COR-L47 (cell line): Measurements from ENCODE around the gene LEMD3.

Experiments used
- DNase-seq: peaks from one replicate; lab custom pipeline; 2025; lab: John Stamatoyannopoulos, UW

Gene LEMD3

DNA sequence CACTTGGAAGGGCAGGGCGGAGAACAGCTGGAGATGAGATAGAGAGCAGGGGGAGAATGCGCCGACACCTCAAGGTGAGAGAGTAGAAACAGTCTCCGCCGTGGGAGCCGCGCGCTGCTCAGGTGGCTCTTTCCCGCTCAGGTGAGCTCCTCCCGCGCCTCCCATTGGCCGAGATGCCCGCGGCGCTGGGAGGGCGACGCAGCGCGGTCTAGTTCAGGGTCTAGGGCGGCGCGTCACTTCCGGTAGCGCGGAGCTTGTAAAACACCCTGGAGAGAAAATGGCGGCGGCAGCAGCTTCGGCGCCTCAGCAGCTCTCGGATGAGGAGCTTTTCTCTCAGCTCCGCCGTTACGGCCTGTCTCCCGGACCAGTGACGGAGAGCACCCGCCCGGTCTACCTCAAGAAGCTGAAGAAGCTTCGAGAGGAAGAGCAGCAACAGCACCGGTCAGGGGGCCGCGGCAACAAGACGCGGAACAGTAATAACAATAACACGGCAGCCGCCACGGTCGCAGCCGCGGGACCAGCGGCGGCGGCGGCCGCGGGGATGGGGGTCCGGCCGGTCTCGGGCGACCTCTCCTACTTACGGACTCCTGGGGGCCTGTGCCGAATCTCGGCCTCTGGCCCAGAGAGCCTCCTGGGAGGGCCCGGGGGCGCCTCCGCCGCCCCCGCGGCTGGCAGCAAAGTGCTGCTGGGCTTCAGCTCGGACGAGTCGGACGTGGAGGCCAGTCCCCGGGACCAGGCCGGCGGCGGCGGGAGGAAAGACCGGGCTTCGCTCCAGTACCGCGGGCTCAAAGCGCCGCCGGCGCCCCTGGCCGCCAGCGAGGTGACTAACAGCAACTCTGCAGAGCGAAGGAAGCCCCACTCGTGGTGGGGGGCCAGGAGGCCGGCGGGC, at the start of gene LEMD3:
TSS of gene LEMD3 (plus strand) at position 264 of the 889 bp plus-strand sequence. CDS start at position 278, 14 bp downstream.
- peak; percentile 95 for DNase-seq

DNA sequence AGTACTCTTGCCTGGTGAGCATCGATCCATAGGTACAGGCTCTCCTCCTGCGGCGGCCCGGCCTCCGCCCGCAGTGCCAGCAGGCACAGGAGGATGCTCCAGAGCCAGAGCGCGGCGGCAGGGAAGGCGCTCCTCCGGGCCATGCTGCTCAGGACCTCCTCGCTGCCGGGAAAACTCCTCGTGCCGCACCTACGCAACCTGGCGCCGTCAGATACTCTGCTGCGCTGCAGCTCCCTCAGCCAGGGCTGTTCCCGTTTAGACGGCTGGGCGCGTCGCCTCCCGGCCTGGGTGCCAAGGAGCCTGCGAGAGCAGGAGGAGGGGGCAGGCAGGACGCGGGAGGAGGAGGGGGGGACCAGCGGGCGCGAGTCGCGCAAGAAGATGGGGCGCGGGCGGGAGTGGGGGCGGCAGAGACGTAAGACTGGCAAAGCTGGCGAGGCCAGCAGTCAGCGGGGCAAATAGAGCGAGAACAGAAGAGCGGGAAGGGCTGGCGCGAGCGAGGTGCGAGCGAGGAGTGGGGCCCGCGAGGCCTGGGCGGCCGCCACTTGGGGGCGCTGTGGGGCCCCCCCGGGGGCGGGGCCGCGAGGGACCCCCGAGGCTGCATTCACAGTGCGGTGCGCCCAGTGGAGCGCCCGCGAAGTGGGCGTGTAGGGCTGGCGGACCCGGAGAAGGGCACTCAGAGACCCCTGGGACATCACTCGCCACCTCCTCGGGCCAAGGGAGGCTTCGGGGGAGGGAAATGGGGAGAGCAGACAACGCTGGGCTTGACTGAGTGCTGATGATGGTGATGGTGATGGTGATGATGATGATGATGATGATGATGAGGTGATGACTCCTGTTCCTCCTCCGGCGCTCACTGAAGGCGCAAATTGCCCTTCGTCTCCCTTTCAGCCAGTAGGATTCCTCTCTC, 48.1 kb upstream of the LEMD3 start, which contains the start of gene WIF1:
TSS of gene WIF1 (minus strand) at position 257 of the 907 bp plus-strand sequence. CDS start at position 143, 114 bp downstream.
- DNase-seq = no peak

DNA sequence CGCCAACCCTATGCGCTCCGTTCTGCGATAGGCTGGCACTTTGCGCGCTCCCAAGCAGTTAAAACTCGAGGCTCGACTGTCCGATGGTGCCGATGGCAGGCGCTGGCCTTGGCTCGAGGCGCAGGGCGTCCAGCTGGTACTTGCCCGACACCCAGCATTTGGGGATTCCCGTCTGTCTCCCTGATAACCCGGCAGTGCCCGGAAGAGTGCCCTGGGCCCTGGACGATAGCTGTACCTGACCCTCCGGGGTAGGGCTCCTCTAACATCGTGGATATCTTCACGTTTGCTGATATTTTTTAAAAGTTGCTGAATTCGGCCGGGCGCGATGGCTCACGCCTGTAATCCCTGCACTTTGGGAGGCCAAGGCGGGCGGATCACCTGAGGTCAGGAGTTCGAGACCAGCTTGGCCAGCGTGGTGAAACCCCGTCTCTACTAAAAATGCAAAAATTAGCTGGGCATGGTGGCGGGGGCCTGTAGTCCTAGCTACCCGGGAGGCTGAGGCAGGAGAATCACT, 47.4 kb upstream of the LEMD3 start:
- DNase-seq = no peak

DNA sequence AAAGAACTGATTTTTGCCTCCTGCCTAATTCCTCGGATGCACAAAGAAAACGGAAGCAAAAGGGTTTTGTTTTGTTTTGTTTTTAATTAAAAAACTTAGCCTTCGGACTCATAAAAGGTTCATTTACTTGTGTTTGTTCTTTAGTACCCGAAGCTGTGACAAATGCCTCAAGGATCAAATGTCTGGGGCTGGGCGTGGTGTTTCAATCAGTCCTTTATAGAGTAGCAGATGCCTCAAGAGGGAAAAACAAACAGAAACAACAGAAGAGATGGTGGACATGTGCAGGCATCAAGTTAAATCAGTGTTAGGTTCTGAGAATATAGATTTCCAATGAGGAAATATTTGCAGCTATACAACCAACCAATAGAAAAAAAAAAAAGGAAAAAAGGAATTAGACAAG, 46.7 kb upstream of the LEMD3 start:
- DNase-seq = no peak

DNA sequence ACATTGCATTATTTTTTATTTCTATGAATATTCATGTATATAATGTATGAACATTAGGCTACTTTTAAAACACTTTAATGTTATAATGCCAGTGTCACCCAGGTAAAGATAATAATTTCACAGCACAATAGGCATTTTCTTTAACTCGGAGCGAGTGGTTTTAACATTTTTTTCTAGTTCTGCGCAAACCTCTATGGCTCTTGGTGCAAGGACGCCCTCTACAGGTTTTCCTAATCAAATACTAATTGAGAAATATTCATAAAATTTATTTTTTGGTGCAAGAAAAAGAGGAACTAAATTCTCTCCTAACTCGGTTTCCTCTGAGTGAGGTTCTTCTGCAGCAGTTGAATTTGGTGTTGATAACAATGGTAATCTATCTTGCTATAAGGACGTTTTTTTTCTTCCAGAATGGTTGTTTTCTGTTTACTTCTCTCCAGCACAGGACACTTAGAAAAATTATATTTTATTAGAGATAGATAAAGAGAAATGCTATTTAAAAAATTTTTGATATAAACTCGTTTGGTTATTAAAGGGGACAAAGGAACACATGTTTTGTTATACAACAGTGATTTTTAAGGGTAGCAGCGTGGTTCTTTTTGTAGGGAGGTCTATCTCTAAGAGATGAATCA, 45.8 kb upstream of the LEMD3 start:
- peak; percentile 20 for DNase-seq

DNA sequence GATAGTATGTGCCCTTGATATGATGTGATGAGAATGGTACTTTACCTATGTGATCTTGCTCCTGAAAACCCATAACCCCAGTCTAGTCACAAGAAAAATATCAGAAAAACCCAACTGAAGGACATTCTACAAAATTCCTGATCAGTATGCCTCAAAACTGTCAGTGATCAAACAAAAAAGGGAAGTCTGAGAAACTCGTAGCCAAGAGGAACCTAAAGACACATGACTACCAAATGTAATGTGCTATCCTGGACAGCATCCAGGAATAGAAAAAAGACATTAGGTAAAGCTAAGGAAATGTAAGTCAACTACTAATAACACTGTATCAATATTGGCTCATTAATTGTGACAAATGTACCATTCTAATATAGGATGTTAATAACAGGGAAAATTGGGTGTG, 44.1 kb upstream of the LEMD3 start:
- DNase-seq = no peak

DNA sequence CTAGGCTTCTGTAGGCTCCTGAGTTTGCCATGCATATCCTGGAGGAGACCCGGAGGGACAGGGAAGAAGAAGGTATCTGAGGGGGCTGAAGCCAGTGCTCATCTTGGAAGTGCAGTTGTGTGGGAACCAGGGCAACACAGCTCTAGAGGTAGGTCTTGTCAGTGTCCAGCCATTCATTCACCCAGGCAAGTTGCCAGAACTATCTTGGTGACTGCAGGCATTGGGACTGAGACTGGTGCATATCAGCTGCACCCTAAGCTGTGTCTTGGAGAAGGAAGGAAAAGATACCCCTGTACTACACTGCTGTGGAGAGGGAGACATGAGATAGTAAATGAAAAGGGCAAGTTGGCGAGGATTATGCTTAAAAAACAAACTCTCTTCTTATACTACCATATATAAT, 43.4 kb upstream of the LEMD3 start:
- DNase-seq = no peak

DNA sequence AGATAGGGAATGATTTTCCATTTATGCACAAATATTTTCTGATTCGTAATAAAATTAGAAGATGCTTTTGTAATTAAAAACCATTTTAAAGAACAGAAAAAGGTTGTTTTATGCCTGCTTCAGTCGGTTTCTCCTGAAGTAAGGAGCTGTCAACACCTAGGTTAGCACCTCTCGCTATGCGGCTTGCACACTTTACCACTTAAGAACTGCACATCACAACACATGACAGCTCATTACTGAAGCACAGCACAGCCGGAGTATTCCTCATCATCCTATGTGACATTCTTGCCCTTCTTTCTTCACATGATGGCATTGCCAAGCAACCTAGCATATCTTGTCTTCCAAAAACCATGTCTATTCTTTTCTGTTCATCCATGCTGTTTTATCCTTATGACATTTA, 42.9 kb upstream of the LEMD3 start:
- no peak for DNase-seq

DNA sequence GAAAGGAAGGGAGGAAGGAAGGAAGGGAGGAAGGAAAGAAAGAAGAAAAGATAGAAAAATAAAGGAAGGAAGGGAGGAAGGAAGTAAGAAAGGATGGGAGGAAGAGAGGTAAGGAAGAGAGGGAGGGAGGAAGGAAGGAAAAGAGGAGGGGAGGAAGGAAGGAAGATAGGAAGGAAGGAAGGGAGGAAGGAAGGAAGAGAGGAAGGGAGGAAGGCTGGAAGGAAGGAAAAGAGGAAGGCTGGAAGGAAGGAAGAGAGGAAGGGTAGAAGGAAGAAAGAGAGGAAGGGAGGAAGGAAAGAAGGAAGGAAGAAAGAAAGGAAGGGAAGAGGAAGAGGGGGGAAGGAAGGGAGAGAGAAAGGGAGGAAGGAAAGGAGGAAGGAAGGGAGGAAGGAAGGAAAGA, 35.5 kb upstream of the LEMD3 start:
- DNase-seq = no peak

DNA sequence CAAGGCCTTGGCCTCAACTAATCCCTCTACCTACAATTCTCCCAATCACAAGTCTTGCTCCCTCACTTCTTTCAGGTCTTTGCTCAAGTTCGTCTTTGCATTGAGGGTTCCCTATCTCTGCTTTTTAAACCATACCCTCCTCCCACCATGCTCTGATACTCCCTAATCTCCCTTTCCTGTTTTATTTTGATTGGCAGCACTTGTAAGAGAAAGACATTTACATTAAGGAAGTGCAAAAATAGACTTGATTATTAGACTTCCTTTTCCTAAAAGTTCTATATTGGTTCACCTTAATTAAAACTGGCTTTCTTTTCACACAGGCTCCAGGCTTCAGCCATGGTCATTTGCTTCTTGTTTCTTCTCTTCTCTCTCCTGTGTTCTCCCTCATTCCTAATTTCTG, 30.0 kb upstream of the LEMD3 start:
- no peak for DNase-seq

DNA sequence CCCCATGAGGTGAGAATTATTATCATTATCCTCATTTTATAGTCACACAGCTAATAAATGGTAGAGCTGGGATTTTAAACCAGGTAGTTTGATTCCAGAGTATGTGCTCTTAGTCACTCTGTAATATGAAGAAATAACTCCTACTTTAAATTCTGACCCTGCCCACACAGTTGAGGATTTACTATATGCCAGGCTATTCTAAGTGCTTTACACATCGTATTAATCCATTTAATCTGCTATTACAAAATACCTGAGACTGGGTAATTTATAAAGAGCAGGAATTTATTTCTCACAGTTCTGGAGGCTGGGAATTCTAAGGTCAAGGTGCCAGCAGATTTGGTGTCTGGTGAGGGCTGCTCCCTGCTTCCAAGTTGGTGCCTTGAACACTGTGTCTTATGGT, 28.6 kb upstream of the LEMD3 start:
- no peak for DNase-seq

DNA sequence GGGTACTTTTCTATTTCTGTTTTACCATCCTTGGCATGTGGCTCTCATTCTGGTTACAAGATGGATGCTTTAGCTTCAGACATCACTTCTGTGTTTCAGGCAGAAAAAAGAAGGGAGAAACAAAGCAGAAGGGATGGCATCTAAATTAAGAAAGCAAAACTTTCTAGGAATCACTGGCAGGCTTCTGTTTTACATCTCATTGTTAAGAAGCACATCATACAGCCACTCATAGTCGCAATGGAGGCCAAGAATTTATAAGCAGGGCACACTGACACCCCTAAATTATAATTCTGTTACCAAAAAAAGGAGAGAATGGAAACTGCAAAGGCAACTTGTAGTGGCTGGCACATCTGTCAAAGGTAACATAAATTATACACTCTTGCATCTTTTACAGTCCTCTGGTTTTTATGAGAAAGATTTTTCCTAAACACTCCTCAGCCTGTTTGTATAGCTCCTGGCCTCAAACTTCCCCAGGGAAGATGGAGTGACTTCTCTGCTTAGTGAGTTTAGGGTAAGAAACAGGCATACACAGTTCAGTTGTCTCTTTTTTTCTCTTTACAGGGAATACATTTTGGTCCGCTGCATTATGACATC, 22.0 kb upstream of the LEMD3 start:
- no peak for DNase-seq

DNA sequence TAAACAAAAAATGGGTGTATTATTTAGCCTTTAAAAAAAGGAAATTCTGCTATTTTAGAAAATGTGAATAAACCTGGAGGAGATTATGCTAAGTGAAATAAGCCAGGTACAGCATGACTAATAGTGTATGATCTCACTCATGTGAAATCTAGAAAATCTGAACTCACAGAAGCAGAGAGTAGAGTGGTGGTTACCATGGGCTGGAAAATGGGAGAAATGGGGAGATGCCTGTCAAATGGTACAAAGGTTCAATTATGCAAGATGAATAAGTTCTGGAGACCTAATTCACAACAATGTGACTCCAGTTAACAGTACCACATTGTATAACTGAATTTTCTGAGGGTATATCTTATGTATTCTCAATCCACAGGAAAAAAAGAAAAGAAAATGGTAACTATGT, 17.4 kb upstream of the LEMD3 start:
- no peak for DNase-seq

DNA sequence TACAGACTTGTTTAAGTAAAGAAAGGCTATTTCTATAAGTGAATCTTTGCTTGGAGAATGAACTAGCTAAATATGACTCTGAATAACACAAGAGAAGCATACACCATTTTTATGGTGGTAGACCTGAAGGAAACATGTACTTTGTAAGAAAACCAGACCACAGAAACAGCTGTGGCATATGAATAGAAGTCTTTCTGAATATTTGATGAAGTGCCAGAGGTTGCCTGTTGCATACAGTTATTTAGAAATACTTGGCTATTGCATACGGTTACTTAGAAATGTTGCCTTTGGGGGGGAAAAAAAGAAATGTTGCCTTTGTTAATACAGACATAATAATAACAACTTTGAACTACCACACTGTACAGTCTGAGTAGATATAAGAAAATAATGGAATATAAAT, 16.8 kb upstream of the LEMD3 start:
- DNase-seq = no peak

DNA sequence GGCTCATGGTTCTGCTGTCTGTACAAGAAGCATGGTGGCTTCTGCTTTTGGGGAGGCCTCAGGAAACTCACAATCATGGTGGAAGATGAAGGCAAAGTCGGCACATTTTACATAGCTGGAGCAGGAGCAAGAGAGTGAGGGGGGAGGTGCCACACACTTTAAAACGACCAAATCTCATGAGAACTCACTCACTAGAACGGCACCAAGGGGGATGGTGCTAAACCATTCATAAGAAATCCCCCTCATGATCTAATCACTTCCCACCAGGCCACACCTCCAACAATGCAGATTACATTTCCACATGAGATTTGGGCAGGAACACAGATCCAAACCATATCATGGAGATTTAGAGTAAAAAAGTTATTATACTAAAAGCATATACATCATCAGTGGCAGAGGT, 13.6 kb upstream of the LEMD3 start:
- no peak for DNase-seq

DNA sequence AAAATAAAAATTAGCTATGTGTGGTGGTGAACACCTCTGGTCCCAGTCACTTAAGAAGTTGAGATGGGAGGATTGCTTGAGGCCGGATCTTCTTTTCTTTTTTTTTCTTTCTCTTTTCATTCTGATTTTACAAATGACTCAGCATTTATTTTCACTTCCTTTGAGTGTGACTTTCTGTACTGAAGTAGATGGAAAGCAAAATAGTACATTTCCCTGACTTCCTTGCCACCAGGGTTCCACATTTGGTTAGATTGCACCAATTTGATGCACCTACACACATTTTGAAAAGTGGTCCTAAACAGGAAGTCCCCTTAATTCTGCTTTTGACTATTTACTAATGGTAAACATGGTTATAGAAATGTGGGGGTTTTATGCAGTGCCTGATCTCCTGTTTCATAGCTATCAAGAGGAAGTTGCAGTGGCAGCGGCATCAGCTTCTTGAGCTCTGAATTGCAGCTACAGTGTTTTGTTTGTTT, 13.0 kb upstream of the LEMD3 start:
- no peak for DNase-seq

DNA sequence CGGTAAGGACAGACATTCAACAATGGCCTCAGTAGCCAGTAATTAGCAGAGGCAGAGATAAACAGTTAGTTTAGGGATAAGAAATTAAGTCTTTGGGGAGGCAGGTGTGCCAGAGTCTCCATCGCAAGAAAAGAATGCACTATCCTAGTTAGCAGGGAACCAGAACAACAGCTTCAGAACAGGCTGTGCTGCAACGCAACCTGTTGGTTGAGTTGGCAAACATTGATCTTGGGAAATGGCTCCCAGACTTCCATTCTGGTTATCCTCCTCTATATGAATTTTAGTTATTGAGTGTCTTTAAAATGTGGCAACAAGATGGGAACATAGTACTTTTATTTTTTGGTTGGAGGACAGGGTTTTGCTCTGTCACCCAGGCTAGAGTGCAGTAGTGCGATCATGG, 12.3 kb upstream of the LEMD3 start:
- no peak for DNase-seq

DNA sequence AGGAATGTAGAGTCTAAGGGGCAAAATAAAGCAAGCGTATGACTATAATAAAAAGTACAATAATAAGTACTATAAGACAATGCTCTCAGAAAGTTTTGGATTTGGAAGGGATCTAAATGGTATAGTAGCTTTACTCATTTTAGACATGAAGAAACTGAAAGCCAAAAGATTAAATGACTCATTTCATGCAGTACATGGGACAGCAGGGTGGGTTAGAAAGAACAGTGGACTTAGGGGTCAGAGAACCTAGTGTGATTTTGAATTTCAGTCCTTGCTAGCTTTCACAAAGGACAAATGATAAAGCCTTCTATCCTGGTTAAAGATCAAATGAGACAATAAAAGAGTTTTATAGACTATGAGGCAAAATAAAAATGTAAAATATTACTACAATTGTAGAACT, 6.8 kb upstream of the LEMD3 start:
- DNase-seq = no peak

DNA sequence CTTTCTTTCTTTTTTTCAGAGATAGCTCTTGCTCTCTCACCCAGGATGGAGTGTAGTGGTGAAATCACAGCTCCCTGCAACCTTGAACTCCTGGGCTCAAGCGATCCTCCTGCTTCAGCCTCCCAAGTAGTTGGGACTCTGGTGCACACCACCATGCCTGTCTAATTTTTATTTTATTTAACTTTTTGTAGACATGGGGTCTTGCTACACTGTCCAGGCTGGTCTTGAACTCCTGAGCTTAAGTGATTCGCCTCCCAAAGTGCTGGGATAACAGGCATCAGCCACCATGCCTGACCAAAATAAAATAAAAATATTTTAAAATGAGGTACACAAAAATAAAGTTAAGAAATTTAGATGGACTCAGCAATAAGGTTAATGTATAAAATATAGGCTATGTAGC, 5.1 kb upstream of the LEMD3 start:
- no peak for DNase-seq

DNA sequence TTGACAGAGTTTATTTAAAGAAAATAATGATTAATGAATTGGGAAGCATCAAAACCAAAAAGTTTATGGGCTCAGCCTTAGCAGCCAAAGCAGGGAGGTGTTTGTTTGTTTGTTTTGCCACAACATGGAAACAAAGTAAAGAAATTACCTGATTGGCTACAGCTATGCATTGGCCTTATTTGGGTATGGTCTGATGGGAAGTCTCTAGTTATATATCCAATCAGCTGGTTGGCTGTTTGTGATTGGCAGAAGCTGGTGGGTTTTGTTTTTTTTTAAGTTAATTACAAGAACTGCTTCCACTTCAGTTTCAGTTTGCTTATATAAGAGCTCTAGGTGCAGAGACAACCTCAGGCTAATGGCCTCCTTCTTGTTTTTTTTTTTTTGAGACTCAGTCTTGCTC, 4.6 kb upstream of the LEMD3 start:
- no peak for DNase-seq

DNA sequence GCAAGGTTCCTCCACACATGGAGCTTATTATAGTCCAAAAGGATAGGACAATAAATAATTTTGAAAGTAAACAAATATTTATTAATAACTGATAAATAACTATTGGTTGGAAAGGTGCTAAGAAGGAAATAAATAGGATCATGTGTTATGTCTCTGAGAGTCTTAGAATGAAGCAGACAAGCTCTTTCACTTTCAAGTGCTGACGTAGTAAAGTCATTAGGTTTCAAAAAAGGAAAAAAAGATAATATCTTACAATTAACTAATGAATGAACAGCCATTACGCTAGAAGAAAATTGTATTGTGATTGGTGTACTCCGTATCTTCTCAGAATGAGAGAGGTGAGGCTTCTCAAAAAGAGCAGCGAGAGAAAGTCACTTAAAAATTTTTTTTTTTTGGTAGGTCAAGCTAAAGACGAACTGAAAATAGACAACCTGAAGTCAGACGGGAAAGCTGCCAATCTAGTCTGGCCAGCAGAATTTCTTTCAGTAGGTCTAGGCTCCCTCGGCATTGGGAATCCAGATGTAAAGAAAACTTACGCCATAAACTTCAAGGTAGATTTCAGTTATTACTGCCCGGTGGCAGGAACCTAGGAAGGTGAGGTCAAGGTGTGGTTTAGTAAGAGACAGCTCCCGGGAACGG, 583 bp upstream of the LEMD3 start:
- DNase-seq = no peak
